GM12891 (cell line): ENCODE data around the gene ZNFX1.

Experiments used
- DNase-seq: peaks from one replicate; pipeline ENCODE4 v3.0.0; 2011; ENCODE audit warnings: low spot score; ENCODE audit not compliant: insufficient read length
- FAIRE-seq: peaks from 2 replicates; lab custom pipeline; 2011; peaks lifted over from hg19 to GRCh38; lab: Jason Lieb, UNC
- PAX5 ChIP-seq: IDR thresholded peaks from 2 replicates; pipeline ENCODE4 v1.6.1; 2011; ENCODE audit warnings: low read length, moderate library complexity, mild to moderate bottlenecking; ENCODE audit not compliant: insufficient read depth, severe bottlenecking
- POLR2A ChIP-seq: IDR thresholded peaks from 2 replicates; pipeline ENCODE4 v1.6.1; 2011; ENCODE audit warnings: low read depth, low read length, control low read depth
- POLR2AphosphoS5 ChIP-seq: IDR thresholded peaks from 2 replicates; pipeline ENCODE4 v1.6.1; 2011; ENCODE audit warnings: low read depth, low read length, control low read depth
- POU2F2 ChIP-seq: IDR thresholded peaks from 2 replicates; pipeline ENCODE4 v1.6.1; 2011; ENCODE audit warnings: low read depth, mild to moderate bottlenecking, control low read depth, low read length, moderate library complexity
- SPI1 ChIP-seq: IDR thresholded peaks from 2 replicates; pipeline ENCODE4 v1.6.1; 2011; ENCODE audit warnings: low read depth, low read length, control low read depth
- TAF1 ChIP-seq: IDR thresholded peaks from 2 replicates; pipeline ENCODE4 v1.6.1; 2011; ENCODE audit warnings: low read depth, low read length, control low read depth

The ZNFX1 gene

GRCh38 chr20:49236301-49236700, 41.6 kb downstream of the ZNFX1 start:
- FAIRE-seq (no peak), DNase-seq (no peak)
- no peak for TF ChIP-seq POLR2A
- TF ChIP-seq POU2F2, result no peak
- TF ChIP-seq POLR2AphosphoS5, result no peak
- TF ChIP-seq TAF1, result no peak
- no peak for TF ChIP-seq SPI1
- TF ChIP-seq PAX5, result no peak

GRCh38 chr20:49234831-49235230, 43.0 kb downstream of the ZNFX1 start:
- DNase-seq (no peak), FAIRE-seq (no peak)
- TF ChIP-seq POLR2A (no peak), TAF1 (no peak)

GRCh38 chr20:49233226-49233625, 44.6 kb downstream of the ZNFX1 start:
- FAIRE-seq (no peak), DNase-seq (no peak)
- no peak for TF ChIP-seq SPI1
- no peak for TF ChIP-seq PAX5
- no peak for TF ChIP-seq POLR2AphosphoS5
- TF ChIP-seq POLR2A, result no peak
- TF ChIP-seq TAF1, result no peak
- no peak for TF ChIP-seq POU2F2

GRCh38 chr20:49231471-49231870, 46.4 kb downstream of the ZNFX1 start:
- no peak for TF ChIP-seq POLR2AphosphoS5
- TF ChIP-seq POU2F2, result no peak
- TF ChIP-seq SPI1, result no peak
- no peak for TF ChIP-seq PAX5
- TF ChIP-seq POLR2A, result no peak
- FAIRE-seq, result no peak
- no peak for DNase-seq

- DNase-seq (no peak), FAIRE-seq (no peak)
- no peak for TF ChIP-seq POLR2A
- TF ChIP-seq PAX5, result no peak
- peak; percentile 81 for TF ChIP-seq SPI1
Observed at GRCh38 chr20:49230561-49231133, 47.2 kb downstream of the ZNFX1 start.

GRCh38 chr20:49230021-49230420, 47.8 kb downstream of the ZNFX1 start:
- TF ChIP-seq POU2F2 (no peak), TAF1 (no peak), POLR2A (no peak), SPI1 (no peak), POLR2AphosphoS5 (no peak)
- FAIRE-seq (no peak), DNase-seq (no peak)

- FAIRE-seq (no peak), DNase-seq (no peak)
- no peak for TF ChIP-seq POU2F2
- TF ChIP-seq POLR2AphosphoS5, result no peak
- no peak for TF ChIP-seq PAX5
- TF ChIP-seq POLR2A, result no peak
- TF ChIP-seq SPI1, result no peak
- no peak for TF ChIP-seq TAF1
Observed at GRCh38 chr20:49229381-49229780, 48.5 kb downstream of the ZNFX1 start.

- DNase-seq (no peak), FAIRE-seq (no peak)
- TF ChIP-seq PAX5 (no peak), SPI1 (no peak), POLR2A (no peak), POU2F2 (no peak), POLR2AphosphoS5 (no peak), TAF1 (no peak)
Observed at GRCh38 chr20:49228676-49229075, 49.2 kb downstream of the ZNFX1 start.

- no peak for TF ChIP-seq POU2F2
- TF ChIP-seq POLR2AphosphoS5, result no peak
- no peak for TF ChIP-seq SPI1
- FAIRE-seq (no peak), DNase-seq (no peak)
Observed at GRCh38 chr20:49225896-49226295, 52.0 kb downstream of the ZNFX1 start.

- TF ChIP-seq SPI1 (no peak), POU2F2 (no peak), PAX5 (no peak), POLR2AphosphoS5 (no peak), TAF1 (no peak), POLR2A (no peak)
- no peak for DNase-seq
- FAIRE-seq, result no peak
Observed at GRCh38 chr20:49219924-49220831, 57.7 kb downstream of the ZNFX1 start.
